Measurements from ENCODE around the gene MAN1B1. TPM values are rescaled to one million over a fixed set of nuclear protein-coding genes. Genes with fewer than 3 reads are reported as not detected.

Gene MAN1B1
- total RNA-seq, 1 donor from 2014 or later: 67.6 TPM

DNA sequence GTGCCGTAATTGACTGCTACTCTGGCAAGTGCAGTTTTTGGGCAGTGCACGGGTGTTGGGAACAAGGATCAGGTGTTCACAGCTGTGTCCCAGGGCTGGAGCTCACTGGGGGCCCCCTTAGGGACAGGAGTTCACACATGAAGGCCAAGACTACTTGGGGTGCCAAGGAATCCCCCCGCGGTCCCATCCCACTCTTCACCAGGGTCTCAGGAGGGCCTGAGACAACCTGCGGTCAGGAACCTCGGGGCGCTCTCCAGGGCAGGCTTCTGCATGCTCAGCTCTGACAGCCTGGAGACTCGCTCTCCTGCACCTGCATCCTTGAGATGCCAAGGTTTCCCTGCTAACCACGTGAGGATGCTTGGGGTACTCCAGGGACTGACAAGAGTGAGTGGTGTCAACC lies 2.3 kb upstream of the MAN1B1 start:
- DNase-seq (ENCODE audit: low read depth): no peak

DNA sequence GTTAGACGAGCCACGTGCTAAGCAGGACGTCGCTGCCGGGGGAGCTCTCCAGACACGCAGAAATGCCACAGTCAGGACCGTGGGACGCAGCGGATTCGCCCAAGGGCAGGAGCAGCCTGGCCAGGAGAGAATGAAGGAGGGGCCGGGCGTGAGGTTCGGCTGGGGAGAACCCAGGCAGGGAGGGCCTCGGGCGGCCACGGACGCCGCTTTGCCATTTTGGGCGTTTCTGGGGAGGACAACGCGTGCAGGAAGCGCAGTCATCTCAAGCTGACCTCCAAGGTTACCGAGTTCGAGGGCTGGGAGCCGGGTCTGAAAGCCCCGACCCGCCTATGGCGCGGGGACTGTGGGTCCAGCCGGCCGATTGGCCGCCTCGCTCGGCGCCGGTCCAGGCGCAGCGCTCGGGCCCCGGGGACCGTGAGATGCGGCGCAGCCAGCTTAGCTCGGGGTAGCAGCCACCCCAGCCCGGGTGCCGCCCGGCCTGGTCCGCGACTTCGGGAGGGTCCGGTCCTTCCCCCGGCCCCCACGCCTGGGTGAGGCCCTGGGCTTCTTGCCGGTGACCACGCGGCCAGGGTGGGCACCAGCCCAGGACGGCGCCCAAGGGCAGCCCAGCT lies 760 bp upstream of the MAN1B1 start:
- DNase-seq (ENCODE audit: low read depth): no peak

DNA sequence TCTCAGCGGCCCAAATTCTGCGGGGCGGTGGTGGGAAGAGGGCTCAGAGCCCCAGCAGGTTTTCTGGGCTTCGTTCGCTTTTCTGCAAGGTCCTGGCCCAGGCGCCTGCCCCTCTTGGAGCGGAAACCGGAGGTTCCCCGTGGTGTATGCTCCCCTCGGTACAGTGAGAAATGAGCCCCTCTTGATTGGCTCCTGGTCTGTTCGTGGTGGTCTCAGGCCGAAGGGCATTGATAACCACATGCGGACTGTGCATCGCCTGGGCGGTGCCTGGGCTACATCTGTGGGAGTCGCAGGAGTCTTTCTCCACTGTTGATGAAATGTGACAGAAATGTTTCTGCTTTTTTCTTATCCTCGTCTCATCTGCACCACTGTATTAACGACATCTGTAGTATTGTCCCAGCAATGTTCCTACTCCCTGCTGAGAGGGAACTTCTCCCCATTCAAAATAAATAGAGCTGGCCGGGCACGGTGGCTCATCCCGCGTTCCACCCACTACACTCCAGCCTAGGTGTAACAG lies 682 bp downstream of the MAN1B1 start:
- no peak for DNase-seq (ENCODE audit: low read depth)

DNA sequence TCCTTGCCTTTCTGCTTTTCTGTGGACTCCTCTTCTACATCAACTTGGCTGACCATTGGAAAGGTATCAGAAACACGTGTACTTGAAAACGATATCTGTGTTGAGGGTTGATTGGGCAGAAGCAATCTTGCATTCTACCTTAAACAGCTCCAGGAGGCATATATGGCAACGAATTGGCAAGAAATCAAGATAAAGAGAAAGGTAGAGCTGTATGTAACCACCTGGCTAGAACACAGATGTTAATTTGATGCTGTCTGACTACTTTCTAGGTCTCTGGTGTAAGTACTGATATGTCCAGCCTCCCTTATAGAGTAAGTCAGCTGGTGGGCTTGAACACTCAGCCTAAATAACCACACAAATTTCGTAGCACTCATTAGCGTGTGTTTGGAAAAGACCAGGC lies 1.3 kb downstream of the MAN1B1 start:
- no peak for DNase-seq (ENCODE audit: low read depth)

DNA sequence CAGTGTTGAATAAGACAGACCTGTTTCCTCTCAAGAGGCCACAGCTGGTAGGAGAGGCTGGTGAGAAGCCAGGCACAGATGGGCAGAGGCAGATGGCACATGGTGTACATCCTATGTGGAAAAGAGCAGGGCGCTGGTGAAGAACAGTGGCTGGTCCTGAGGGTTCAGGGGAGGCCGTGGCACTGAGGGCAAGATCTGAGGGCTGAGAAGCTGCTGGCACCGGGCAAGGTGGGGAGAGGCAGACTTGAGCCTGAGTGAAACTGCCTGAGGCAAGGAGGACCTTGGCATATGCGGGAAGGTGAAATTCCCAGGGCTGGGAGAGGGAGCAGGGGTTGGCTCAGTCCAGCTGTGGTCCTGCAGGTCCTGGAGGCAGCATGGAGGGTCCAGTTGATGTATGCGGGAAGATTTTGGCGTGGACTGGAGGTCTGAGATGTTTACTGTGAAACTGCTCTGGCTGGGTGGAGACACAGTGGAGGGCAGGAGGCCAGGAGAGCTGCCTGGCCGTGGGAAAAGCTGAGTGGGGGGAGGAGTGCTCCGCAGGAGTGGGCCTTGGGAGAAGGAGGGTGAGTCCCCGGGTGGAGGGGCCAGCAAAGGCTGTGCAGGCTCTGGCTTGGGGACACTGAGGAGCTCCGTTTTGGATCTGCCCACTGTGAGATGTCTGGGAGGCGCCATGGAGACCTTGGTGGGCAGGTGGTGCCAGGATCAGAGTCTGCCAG lies 2.6 kb downstream of the MAN1B1 start:
- no peak for DNase-seq (ENCODE audit: low read depth)

DNA sequence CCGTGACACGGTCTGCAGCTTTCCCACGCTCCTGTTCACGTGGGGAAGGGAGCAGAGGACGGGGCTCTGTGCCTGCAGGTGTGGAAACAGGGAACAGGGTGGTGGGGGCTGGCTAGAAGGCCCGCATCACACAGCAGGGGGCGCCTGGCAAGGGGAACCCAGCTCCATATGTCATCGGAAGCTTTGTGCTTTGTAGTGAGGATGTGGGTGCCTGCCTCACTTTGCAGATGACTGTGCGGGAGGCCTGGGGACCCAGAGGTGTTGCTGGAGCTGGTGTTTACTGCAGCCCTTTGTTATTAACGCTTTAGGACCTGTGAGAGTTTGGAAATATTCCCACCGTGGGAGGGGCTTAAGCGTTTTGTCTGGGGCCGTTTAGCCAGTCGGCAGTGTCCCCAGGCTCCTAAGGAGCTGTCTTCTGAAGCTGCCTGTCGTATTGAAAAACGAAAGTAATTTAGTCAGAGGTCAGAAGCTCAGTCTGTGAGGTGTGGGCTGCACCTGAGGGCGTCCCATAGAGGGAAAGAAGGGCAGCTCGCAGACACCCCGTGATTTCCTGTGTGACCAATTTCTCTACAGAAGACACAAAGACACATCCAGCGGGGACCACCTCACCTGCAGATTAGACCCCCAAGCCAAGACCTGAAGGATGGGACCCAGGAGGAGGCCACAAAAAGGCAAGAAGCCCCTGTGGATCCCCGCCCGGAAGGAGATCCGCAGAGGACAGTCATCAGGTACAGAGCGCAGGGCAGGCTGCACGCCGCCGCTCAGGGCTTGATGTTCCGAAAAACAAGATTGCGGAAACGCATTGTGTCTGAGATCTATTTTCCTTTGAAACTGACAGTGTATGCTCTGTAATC lies 9.1 kb downstream of the MAN1B1 start:
- no peak for DNase-seq (ENCODE audit: low read depth)

DNA sequence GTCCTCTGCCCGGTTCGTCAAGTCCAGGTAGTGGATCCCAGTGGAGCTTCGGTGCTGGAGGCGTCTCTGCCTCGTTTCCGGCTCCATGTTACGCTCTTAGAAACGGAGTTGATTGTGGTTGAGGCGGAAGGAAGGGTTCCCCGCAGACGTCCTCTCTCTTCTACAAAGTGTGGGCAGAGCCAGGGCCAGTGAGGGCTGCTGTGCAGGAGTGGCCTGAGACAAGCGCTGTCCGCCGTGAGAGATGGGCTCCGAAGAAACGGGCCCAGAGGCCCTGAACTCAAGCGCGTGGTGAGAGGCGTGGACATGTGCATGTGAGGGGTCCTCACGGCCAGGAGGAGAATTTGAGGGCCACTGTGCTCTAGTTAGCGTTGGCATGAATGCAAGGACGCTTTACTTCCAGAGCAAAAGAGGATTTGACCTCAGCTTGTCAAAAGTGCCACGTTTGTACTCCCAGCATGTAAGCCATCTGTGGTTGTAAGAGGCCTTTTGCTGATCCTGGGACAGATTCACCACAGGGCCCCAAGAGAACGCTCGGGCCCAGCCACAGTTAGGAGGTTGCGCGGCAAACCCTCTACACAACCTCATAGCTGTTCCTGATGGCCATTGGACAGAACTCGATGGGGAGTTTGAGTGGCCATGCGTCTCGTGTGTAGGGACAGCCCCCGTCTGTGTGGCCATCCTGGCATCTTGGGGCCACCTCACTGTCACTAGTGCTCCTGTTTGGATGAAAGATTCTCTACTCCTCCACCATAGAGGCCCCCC lies 10.2 kb downstream of the MAN1B1 start:
- DNase-seq (ENCODE audit: low read depth): no peak

DNA sequence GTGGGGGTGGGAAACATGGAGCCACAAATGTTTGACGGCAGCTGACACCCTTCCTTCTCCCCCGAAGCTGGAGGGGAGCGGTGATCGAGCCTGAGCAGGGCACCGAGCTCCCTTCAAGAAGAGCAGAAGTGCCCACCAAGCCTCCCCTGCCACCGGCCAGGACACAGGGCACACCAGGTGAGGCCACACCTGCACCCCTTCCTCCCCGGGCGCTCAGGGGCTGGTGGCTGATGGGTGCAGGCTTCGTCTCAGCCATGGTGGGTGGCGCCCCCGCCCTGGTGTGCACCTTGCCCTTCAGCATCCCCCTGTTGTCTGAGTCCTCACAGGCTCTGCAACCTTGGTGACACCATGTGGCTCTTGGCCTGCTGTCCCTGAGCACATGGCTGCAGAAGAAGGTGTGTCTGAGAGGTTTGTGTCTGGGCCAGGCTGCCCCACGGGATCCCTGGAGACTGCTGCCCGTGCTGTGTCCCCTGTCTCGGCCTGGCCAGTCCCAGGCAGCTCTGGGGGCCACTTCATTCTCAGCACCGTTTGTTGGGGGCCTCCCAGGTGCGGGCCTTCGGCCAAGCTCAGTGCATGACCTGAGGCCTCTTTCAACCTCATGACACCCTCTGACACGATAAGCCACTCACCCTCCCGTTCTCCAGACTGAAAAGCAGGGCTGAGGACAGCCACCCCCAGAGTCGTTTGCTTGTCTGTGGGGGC lies 11.1 kb downstream of the MAN1B1 start:
- DNase-seq (ENCODE audit: low read depth): no peak

DNA sequence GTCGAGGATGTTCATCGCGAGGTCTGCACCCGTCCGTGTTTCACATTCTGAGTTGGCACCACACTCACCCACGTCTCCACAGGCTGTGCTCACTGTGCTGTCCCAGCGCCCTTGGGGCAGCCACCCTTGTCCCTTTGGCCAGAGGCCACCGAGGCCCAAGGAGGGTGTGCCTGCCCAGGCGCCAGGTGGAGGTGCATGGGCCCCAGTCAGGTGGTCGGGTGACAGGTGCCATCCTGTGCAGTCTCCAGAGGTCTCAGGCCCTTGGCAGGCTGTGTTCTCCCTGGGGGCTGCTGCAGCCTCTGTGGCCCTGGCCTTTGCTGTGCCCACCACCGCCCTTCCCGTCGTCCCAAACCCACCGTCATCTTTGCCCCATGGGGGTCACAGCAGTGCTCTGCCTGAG lies 12.4 kb downstream of the MAN1B1 start:
- no peak for DNase-seq (ENCODE audit: low read depth)

DNA sequence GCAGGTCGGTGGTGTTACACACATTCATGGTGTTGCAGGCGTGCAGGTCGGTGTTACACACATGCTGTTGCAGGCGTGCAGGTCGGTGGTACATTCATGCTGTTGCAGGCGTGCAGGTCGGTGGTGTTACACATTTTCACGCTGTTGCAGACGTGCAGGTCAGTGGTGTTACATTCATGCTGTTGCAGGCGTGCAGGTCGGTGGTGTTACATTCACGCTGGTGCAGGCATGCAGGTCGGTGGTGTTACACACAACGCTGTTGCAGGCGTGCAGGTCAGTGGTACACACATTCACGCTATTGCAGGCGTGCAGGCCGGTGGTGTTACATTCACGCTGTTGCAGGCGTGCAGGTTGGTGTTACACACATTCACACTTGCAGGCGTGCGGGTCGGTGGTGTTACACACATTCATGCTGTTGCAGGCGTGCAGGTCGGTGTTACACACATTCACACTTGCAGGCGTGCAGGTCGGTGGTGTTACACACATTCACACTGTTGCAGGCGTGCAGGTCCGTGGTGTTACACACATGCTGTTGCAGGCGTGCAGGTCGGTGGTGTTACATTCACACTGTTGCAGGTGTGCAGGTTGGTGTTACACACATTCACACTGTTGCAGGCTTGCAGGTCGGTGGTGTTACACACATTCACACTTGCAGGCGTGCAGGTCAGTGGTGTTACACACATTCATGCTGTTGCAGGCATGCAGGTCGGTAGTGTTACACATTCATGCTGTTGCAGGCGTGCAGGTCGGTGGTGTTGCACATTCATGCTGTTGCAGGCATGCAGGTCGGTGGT lies 16.6 kb downstream of the MAN1B1 start:
- no peak for DNase-seq (ENCODE audit: low read depth)

DNA sequence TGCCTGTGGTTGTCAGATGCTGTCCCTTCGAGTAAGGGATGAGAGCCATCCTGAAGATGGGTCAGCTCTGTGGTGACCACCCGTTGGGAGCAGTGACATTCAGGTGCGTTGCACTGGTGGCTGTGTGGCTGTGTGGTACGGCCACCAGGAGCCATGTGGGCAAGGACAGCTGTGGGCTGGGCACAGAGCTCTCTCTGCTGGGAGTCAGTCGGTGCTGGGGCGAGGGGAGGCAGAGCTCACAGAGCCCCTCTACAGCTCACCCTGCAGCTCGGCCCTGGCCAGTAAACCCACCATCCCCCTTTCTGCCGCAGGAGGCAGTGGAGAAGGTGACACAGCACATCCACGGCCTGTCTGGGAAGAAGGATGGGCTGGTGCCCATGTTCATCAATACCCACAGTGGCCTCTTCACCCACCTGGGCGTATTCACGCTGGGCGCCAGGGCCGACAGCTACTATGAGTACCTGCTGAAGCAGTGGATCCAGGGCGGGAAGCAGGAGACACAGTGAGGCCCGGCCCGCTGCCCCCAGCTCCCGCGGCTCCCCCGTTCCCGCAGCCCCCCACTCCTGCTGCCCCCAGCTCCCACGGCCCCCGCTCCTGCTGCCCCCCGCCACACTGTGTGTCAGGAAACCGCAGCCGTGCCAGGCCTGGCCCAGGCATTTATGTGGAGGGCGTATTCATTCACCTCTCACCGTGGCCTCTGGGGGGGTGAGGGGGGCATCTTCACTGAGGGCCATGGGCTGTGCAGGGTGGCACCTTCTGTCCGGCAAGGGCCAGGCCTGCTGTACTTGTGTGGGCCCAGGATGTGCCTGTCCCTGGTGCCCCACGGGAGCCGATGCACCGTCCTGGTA lies 19.3 kb downstream of the MAN1B1 start:
- no peak for DNase-seq (ENCODE audit: low read depth)

DNA sequence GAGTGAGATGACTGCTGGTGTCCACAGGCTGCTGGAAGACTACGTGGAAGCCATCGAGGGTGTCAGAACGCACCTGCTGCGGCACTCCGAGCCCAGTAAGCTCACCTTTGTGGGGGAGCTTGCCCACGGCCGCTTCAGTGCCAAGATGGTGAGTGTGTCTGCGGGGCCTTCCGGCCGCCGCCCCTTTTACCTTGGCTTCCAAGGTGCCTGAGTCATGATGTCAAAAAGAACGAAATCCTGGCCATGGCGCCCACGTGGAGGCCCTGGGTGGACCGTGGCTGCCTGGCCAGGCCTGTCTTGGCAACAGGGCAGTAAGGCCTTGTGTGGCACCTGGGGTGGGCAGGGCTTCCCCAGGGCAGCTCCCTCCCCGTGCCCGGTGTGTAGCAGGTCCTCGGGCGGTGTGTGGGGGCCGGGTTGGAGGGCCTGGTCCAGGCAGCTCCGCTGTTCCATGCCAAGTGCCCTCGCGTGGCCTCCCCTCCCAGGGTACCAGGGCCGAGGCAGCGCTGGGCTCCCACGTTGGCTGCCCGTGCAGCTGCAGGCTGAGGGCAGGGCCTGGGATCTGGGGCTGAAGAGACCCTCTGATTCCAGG lies 20.0 kb downstream of the MAN1B1 start:
- DNase-seq (ENCODE audit: low read depth): no peak

DNA sequence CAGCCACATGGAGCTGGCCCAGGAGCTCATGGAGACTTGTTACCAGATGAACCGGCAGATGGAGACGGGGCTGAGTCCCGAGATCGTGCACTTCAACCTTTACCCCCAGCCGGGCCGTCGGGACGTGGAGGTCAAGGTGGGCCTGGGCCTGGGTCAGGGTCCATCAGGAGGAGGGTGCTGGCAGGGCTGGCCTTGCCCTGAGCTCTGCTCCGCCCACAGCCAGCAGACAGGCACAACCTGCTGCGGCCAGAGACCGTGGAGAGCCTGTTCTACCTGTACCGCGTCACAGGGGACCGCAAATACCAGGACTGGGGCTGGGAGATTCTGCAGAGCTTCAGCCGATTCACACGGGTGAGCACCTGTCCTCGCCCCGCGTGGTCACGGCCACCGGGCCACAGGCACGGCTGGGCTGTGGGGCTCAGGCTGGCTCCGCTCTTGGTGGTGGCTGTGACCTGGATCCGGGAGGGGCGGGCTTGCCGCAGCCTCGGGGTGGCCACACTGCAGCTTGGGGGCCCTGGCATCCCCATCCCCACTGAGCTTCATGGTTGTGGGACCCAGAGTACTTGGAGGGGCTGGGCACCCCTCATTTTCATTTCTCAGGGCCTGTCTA lies 20.6 kb downstream of the MAN1B1 start:
- DNase-seq (ENCODE audit: low read depth): no peak

DNA sequence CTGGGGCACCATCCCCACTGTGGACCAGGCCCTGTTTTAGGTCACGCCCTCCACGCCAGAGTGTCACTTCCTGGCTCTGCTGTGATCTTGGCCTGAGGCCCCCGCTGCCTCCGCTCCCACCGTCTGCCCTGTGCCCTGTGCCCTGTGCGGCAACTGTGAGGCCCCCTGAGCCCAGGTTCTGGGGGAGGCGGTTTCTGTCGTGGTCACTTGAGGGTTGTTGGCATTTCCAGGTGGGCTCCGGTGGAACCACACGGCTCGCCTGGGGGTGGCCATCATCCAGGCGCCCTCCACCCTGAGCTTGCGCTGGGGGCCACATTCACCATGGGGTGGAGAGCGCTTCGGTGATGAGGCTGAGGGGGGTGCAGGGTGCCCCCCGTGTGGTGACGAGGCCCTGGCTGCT lies 21.2 kb downstream of the MAN1B1 start:
- no peak for DNase-seq (ENCODE audit: low read depth)

DNA sequence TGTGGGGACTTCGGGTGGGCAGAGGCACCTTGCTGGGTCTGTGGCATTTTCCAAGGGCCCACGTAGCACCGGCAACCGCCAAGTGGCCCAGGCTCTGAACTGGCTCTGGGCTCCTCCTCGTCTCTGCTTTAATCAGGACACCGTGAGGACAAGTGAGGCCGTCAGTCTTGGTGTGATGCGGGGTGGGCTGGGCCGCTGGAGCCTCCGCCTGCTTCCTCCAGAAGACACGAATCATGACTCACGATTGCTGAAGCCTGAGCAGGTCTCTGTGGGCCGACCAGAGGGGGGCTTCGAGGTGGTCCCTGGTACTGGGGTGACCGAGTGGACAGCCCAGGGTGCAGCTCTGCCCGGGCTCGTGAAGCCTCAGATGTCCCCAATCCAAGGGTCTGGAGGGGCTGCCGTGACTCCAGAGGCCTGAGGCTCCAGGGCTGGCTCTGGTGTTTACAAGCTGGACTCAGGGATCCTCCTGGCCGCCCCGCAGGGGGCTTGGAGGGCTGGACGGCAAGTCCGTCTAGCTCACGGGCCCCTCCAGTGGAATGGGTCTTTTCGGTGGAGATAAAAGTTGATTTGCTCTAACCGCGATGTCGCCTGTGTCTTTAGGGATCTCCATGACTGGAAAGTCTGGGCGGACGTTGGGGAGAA lies 21.9 kb downstream of the MAN1B1 start:
- DNase-seq (ENCODE audit: low read depth): no peak

DNA sequence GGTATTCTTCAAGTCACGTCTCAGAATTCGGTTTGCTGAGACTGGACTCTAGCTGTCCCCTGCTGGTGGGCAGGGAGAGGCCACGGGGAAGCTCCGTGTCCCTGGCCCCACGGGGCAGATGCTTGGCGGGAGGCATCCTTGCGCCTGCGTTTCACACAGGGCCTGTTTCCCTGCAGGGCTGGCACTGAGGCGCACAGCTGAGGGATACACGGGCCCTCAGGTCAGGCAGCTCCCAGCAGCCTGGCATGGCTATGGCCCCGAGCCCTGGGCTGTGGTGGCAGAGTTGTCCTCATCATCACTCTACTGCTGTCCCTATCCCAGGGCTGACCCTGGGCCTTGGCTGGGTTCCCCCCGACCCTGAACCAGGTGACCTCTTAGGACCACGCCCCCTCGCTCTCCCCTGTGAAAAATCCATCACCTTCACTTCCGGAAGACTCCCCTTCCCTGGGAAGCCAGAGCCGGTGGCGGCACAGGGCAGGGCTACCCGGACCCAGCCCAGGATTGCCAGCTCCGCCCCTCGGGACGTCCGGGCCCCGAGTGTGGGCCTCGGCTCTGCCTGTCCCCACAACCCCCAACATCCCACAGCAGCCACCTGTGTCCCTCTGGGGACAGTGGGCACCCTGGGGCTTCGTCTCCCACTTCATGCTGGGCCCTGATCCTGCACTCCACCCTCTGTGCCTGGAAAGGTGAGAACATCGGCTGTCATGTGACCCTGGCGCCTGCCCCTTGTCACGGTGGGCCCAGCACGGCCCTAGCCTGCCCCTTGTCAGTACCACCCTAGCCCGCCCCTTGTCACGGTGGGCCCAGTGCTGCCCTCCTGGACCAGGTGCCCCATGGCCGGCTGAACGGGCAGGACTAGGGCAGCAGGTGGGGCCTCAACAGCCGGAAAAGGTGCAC lies 22.7 kb downstream of the MAN1B1 start:
- no peak for DNase-seq (ENCODE audit: low read depth)
